ENCODE results near the gene PRKN.

- TF ChIP-seq POLR2A (IDR thresholded peaks at IDR 0.05) = no peak
- TF ChIP-seq CTCF (IDR thresholded peaks at IDR 0.05) = no peak
- no peak for TF ChIP-seq EP300 (IDR thresholded peaks at IDR 0.05)
These were observed 165.5 kb downstream of the PRKN start for GRCh38 chr6:162562041-162562440.

Data from tibial nerve (tissue), 4 donors.